Cardiac fibroblast (primary cell): Measurements from ENCODE around the gene ZNF101.

Experiments
- DNase-seq, 2 donors: peaks; one replicate each; pipeline versions ENCODE4 v3.0.0 to v3.0.0-alpha.2; 2010; ENCODE audit warnings: low read depth in 2 of 2
- H3K4me3 ChIP-seq, 2 donors: replicated peaks in 1 of 2; 1 replicate in 1 of 2; 2 replicates in 1 of 2; pipeline ENCODE4 v1.5.1; 2011; ENCODE audit warnings: low read depth in 2 of 2, low read length in 2 of 2, mild to moderate bottlenecking in 2 of 2, moderate library complexity in 1 of 2
- CTCF ChIP-seq: IDR thresholded peaks from one replicate; pipeline ENCODE4 v1.5.1; 2011; ENCODE audit warnings: low read depth, mild to moderate bottlenecking, low read length, inconsistent platforms

The ZNF101 gene

GRCh38 chr19:19642506-19643157 lies 26.0 kb upstream of the ZNF101 start:
- TF ChIP-seq CTCF: no peak
- DNase-seq: peak in 1 of 2 donors; percentile 9
- peak overlapping the region; percentile 81 to 85 for H3K4me3 ChIP-seq

- DNase-seq: peak; percentile 47 to 52
- peak; percentile 86 for TF ChIP-seq CTCF
- H3K4me3 ChIP-seq: peak within 1 kb of the TSS; percentile 81 to 85
Measured at GRCh38 chr19:19643158-19644053, 25.2 kb upstream of the ZNF101 start, which contains the start of gene GMIP. Gene GMIP, minus strand, starts transcription at chr19:19643657. Its CDS starts 128 bp downstream, at chr19:19643529.

- H3K4me3 ChIP-seq: peak overlapping the region in 1 of 2 donors; percentile 81
- no peak for DNase-seq
- TF ChIP-seq CTCF: no peak
Measured at GRCh38 chr19:19644054-19644388, 24.6 kb upstream of the ZNF101 start.

GRCh38 chr19:19645233-19645870 lies 23.3 kb upstream of the ZNF101 start:
- no peak for TF ChIP-seq CTCF
- DNase-seq: no peak
- H3K4me3 ChIP-seq: no peak overlapping the region

GRCh38 chr19:19647037-19647835 lies 21.4 kb upstream of the ZNF101 start:
- no peak for TF ChIP-seq CTCF
- no peak overlapping the region for H3K4me3 ChIP-seq

GRCh38 chr19:19649155-19649554 lies 19.5 kb upstream of the ZNF101 start:
- no peak for TF ChIP-seq CTCF
- no peak overlapping the region for H3K4me3 ChIP-seq
- no peak for DNase-seq

More at GRCh38 chr19:19647037-19647835, 21.4 kb upstream of the ZNF101 start:
- no peak for DNase-seq
